AML-193 (cell line): Measurements from ENCODE around the gene CITED2.
"Not testable (repeated sequence)": the region's sequence is repeated elsewhere in the genome, so short reads cannot be mapped to it uniquely, and the experiment has no call there.

Experiments used
- DNase-seq, 2 experiments: peaks; one replicate each; lab custom pipeline; 2025; lab: John Stamatoyannopoulos, UW

Gene CITED2

GRCh38 chr6:139364982-139365379, 9.5 kb downstream of the CITED2 start:
- no peak for DNase-seq

DNA sequence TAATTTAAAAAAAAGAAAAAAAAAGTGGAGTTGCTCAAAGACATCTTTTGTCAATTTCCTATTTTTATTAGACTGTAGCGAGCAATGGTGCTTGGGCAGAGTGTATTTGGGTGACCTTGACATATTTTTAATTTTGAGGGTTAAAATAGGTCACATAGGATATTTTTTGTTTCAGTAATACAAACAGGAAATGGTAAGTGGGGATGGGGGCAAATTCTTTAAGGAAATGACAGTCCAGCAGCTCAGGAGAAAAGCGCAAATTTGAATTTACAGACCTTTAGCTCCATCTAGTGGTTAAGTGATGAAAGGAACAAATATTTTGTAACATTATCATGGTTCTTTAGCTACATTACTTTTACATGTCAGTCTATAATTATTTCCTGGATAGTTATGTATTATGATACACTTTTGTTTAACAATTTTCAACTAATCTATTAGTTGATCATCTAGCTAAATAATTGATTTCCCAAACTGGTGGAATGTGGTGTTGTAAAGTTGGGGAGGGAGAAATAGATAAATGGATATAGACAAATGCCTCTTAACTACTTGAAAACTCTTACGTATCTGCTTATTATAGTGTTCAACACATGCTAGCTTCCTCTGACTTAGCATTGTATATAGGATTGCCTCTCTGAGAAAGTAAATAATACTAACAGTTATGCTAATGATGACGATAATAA, 10.0 kb downstream of the CITED2 start:
- DNase-seq, result peak; percentile 70

GRCh38 chr6:139363797-139364196, 10.7 kb downstream of the CITED2 start:
- not testable (repeated sequence) for DNase-seq

- DNase-seq, result peak; percentile 14 to 40
These were observed 11.3 kb downstream of the CITED2 start for GRCh38 chr6:139363123-139363522.

GRCh38 chr6:139361211-139361610, 13.2 kb downstream of the CITED2 start:
- no peak for DNase-seq

- DNase-seq, result no peak
These were observed 17.5 kb downstream of the CITED2 start for GRCh38 chr6:139356924-139357323.

- no peak for DNase-seq
These were observed 18.5 kb downstream of the CITED2 start for GRCh38 chr6:139355777-139356445.

DNA sequence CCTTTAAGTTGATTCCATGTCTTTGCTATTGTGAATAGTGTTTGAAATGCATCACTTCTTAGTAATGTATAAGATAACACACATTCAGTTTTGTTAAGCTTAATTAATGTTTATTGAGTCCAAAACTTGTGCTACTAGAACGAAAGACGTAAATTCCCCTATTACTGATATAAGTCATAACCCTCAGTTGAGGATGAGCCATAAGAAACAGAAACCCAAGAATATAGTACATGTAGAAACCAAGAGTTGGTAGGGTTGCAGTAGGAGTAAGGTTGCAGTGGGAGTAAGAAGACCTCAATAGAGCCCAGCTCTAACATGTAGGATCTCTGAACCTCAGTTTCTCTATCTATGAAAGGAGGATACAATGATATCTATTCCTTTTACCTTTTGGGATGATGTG, 19.3 kb downstream of the CITED2 start:
- DNase-seq, result no peak

DNA sequence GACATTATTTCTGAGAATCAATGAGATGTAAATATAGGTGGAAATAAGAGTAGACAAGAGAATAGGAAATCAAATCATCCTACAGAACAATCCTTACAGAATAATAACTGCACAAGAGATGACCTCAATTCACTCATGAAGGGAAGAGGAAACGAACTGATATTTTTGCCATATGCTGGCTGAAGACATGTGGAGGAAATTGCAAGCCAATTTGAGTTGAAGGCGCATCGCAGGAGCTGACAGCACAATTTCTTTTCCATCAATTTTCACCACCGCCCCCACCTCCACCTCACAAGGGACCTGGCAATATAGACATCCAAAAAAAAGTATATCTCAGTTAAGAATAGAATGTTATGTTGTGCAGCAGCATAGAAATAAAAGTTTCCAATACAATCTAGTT, 20.3 kb downstream of the CITED2 start:
- DNase-seq, result no peak

DNA sequence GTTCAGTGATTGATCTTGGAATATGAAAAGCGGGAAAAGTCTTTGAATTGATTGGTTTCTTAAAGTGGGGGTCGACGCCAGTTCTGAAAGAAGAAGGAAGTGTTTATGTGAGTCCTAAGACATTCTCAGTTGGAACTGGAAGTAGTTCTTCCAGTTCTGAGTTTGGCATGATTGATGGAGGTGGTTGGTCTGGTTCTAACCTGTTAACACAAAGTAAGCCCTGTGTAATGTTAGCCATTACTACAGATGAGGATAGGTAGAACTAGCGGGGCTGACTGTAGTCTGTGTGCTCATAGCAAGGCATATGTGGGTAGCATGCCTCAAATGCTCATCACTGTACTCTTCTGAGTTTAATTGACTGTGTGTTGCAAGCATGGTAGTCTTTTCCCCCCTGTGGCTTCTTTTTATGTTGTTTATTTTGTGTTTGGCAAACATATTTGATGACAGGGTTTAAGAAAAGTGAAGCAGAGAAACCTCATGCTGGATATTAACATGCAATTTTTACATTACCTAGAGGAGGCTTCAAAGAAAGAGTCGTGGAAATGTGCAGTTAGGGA, 24.9 kb downstream of the CITED2 start:
- no peak for DNase-seq

GRCh38 chr6:139346392-139346791, 28.1 kb downstream of the CITED2 start:
- no peak for DNase-seq

- DNase-seq, result no peak
These were observed 30.1 kb downstream of the CITED2 start for GRCh38 chr6:139344186-139344963.

DNA sequence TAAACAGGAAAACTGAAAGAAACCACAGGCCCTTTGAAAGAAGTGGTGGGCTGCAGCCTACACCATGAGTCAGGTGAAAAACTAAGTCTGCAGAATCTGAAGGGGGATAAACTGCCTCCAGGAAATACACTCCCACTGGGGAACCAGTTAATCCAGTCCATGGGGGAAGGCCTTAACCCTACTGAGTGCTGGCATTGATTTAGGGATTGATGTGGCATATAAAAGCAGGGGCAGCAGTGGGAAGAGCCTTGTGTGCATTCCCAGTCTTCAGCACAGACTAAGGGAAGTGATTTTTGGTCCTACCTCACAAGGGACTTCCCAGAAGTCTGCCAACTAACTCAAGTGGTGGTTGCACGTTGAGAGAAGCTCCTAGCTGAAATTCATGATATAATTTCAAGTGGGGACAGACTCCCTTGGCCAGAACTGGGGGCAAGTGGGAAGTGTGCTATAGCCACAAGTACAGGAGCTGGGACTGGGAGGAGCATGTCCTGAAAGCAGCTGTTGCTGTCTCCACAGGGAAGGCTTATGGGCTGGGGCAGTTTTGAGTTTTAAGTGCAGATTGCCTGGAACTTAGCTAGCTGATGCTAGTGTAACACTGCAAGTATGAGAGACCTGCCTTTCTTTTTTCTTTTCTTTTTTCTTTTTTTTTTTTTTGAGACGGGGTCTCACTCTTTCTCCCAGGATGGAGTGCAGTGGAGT, 31.2 kb downstream of the CITED2 start:
- no peak for DNase-seq

- no peak for DNase-seq
These were observed 33.4 kb downstream of the CITED2 start for GRCh38 chr6:139341060-139341459.

DNA sequence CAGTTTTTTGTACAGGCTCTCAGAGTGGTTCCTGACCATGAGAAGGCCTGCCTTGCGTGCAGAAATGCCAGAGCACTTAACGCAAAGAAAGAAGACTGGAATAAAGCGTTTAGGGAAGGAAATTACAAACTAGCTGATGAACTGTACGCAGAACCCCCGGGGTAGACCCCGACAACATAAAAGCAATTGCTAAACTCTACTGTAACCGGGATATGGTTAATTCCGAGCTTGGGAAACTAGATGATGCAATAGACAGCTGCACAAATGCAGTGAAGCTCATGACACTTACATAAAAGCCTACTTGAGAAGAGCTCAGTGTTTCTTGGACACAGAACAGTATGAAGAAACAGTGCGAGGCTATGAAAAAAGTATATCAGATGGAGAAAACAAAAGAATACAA, 35.7 kb downstream of the CITED2 start:
- peak; percentile 40 to 51 for DNase-seq

GRCh38 chr6:139337830-139338229, 36.6 kb downstream of the CITED2 start:
- no peak for DNase-seq

GRCh38 chr6:139337001-139337400, 37.4 kb downstream of the CITED2 start:
- no peak for DNase-seq

GRCh38 chr6:139336488-139336887, 38.0 kb downstream of the CITED2 start:
- DNase-seq, result no peak

GRCh38 chr6:139335447-139336210, 38.8 kb downstream of the CITED2 start:
- no peak for DNase-seq

DNA sequence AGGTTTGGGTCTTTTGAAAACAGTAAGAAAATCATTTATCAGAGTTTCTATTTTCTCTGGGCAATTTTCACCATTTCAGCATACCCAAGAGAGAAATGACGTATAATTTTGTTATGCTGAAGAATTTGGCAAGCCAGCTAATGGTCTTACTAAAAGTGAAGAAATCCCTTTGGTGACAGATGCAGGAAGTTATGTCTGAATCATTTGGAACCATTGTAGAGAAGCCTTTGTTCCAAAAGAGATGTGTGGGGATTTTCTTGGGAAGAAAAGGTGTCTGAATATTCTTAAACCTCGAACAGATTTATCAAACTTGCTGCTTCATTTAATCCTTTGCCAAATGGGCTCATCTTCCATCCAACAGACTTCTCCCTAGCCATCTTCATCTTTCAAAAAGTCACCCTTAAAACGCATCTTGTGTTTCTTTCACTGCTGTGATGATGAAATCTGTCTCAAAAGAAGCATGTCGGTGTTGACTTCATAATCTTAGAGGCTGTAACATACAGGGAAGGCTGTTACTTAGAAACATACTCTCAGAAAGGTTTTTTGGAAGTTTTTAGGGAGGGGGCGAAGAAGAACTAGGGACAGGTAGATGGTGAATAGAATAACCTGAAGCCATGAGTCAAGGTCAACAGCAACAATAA, 39.5 kb downstream of the CITED2 start:
- peak; percentile 60 to 67 for DNase-seq
